ENCODE data around the gene ROCK1. TPM values are rescaled to one million over a fixed set of nuclear protein-coding genes. Genes with fewer than 3 reads are reported as not detected.
A peak's percentile ranks its signal among the peaks of the same experiment; 100 is the strongest.
"Not testable (repeated sequence)": the region's sequence is repeated elsewhere in the genome, so short reads cannot be mapped to it uniquely, and the experiment has no call there.

The ROCK1 gene
- total and polyA plus RNA-seq, 5 experiments from 2014 or later: 20.0 to 84.3 (median 28.9) TPM

DNA sequence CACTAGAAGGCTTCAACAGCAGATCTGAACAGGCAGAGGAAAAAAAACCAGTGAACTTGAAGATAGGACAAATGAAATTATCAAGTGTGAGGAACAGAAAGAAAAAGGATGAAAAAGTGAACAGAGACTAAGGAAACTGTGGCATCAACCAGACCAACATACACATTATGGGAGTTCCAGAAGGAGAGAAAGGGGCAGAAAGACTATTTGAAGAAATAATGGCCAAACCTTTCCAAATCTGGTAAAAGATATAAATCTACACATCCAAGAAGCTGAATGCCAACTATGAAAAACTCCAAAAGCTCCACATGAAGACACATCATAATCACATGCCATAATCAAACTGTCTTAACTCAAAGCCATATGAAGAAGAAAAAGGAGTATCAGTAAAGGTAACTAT, 79.8 kb downstream of the ROCK1 start:
- peak overlapping the region in 2 of 10 donors; percentile 26 to 62 for H3K27ac Mint-ChIP-seq
- ATAC-seq (no peak), DNase-seq (no peak)
- H3K4me1 Mint-ChIP-seq: peaks cover 6 to 19% (median 12%) of the 10 kb centered on the region in 4 donors
- peaks cover 0 to 16% (median 12%) of the 10 kb centered on the region in 9 donors for H3K9me3 Mint-ChIP-seq
- POLR2A ChIA-PET: no interaction called here
- no peak overlapping the region for H3K4me3 Mint-ChIP-seq
- H3K27me3 Mint-ChIP-seq: no peaks in the 10 kb centered on the region
- H3K36me3 Mint-ChIP-seq: peaks cover 34 to 69% (median 41%) of the 10 kb centered on the region in 3 donors

DNA sequence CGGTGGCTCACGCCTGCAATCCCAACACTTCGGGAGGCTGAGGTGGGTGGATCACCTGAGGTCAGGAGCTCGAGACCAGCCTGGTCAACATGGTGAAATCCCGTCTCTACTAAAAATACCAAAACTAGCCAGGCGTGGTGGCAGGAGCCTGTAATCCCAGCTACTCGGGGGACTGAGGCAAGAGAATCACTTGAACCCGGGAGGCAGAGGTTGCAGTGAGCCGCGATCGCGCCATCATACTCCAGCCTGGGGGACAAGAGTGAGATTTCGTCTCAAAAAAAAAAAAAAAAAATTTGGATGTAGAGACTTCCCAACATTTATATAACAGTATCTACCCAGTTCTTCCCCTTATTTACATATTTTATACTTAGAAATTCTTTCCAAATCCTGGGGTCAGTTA, 93.4 kb downstream of the ROCK1 start:
- H3K27ac Mint-ChIP-seq, ATAC-seq, POLR2A ChIA-PET, H3K4me1 Mint-ChIP-seq, H3K9me3 Mint-ChIP-seq, DNase-seq, H3K4me3 Mint-ChIP-seq, H3K27me3 Mint-ChIP-seq: not testable (repeated sequence)
- peaks cover 17 to 81% (median 37%) of the 10 kb centered on the region in 3 donors for H3K36me3 Mint-ChIP-seq

DNA sequence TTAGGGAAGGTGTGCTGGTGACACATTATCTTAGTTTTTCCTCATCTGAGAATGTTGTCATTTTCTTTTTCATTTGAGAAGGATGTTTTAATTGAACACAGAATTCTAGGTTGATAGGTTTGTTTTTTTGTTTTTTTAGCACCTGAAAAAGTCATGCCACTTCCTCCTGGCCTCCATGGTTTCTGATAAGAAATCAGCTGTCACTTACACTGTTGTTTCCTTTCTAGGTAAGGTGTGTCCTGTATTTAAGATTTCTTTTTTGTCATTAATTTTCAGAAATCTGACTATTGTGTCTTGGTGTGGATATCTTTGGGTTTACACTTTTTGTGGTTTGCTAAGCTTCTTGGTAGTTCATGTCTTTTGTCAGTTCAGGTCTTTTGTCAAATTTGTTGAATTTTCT, 99.3 kb downstream of the ROCK1 start:
- peak overlapping the region in 4 of 10 donors; percentile 9 to 51 (median 38) for H3K27ac Mint-ChIP-seq
- H3K36me3 Mint-ChIP-seq: peaks cover 30 to 86% (median 60%) of the 10 kb centered on the region in 3 donors
- H3K4me1 Mint-ChIP-seq: peaks cover 0 to 7% (median 4%) of the 10 kb centered on the region in 4 donors
- ATAC-seq (no peak), DNase-seq (no peak)
- POLR2A ChIA-PET: no interaction called here
- H3K27me3 Mint-ChIP-seq: no peaks in the 10 kb centered on the region
- peaks cover 4 to 14% (median 10%) of the 10 kb centered on the region in 9 donors for H3K9me3 Mint-ChIP-seq
- H3K4me3 Mint-ChIP-seq: no peak overlapping the region

DNA sequence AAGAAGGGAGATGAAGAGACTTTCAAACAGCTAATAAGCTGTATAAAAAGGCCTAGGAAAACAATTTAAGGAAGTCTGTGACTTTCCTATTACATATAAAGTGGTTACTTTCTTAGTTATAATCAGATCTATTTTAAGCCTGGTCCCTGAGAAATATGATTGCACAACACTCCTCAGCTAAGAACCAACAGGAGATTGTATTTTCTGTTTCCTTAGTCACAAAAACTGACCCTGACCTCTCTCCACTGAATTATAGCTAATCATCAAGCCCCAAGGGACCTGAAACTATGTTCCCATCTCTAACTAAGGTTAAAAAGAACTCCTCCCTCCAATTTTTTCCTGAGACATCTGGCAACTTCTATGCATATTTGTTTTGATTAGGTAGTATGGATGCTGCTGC, 106.9 kb downstream of the ROCK1 start:
- no peak for DNase-seq
- Mint-ChIP-seq H3K4me3 (no peak overlapping the region), H3K9me3 (no peaks in the 10 kb centered on the region), H3K36me3 (peaks cover 19 to 90% (median 28%) of the 10 kb centered on the region in 3 donors), H3K27ac (peak overlapping the region in 6 of 10 donors; percentile 19 to 77 (median 32)), H3K4me1 (peaks cover 0 to 15% (median 5%) of the 10 kb centered on the region in 4 donors), H3K27me3 (no peaks in the 10 kb centered on the region)
- POLR2A ChIA-PET: no interaction called here
- no peak for ATAC-seq

DNA sequence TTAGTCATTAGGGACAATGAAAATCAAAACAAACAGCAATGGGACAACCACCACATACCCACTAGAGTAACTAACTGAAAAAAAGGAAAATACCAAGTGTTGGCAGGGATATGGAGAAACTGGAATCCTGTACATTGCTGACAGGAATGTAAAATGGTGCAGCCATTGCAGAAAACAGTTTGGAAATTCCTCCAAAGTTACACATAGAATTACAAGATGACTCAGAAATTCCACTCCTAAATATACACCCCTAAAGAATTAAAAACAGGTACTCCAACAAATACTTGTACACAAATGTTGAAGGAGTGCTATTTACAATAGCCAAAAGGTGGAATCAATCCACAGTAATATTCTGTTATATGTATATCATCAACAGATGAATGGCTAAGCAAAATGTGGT, 110.9 kb downstream of the ROCK1 start:
- H3K9me3 Mint-ChIP-seq: no peaks in the 10 kb centered on the region
- POLR2A ChIA-PET: no interaction called here
- no peaks in the 10 kb centered on the region for H3K27me3 Mint-ChIP-seq
- peak overlapping the region in 2 of 10 donors; percentile 15 to 35 for H3K27ac Mint-ChIP-seq
- no peak overlapping the region for H3K4me3 Mint-ChIP-seq
- DNase-seq (no peak), ATAC-seq (no peak)
- peaks cover 18 to 41% (median 28%) of the 10 kb centered on the region in 4 donors for H3K4me1 Mint-ChIP-seq
- peaks cover 8 to 96% (median 30%) of the 10 kb centered on the region in 3 donors for H3K36me3 Mint-ChIP-seq

DNA sequence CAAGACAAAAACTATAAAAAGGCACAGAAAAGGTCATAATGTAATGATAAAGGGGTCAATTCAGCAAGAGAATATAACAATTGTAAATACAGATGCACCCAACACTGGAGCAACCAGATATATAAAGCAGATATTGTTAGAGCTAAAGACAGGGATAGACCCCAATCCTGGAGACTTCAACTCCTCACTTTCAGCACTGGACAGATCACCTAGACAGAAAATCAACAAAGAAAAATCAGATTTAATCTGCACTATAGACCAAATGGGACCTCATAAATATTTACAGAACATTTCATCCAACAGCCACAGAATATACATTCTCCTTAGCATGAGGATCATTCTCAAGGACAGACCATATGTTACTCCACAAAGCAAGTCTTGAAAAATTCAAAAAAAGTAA, 114.2 kb downstream of the ROCK1 start:
- no peak for DNase-seq
- no peak for ATAC-seq
- no peaks in the 10 kb centered on the region for H3K27me3 Mint-ChIP-seq
- H3K9me3 Mint-ChIP-seq: no peaks in the 10 kb centered on the region
- POLR2A ChIA-PET: no interaction called here
- H3K4me1 Mint-ChIP-seq: peaks cover 18 to 39% (median 29%) of the 10 kb centered on the region in 4 donors
- peak overlapping the region in 1 of 10 donors; percentile 48 for H3K4me3 Mint-ChIP-seq
- peak overlapping the region in 5 of 10 donors; percentile 3 to 73 (median 26) for H3K27ac Mint-ChIP-seq
- peaks cover 8 to 84% (median 22%) of the 10 kb centered on the region in 3 donors for H3K36me3 Mint-ChIP-seq

DNA sequence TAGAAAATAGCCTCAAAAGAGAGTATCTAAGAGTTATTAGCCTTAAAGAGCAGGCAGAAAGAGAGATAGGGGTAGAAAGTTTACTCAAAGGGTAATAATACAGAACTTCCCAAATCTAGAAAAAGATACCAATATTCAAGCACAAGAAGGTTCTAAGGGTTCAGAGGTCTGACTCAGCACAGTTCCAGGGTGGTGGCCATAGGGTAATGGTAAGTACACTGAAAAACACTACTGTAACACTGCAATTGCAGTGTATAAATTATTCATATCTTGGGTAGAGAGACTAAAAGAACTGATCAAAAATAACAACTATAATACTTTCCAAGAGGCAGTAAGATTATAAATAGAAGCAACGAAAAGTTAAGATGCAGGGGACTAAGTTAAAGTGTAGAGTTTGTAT, 115.2 kb downstream of the ROCK1 start:
- POLR2A ChIA-PET: no interaction called here
- no peak for ATAC-seq
- peaks cover 4 to 85% (median 24%) of the 10 kb centered on the region in 3 donors for H3K36me3 Mint-ChIP-seq
- no peaks in the 10 kb centered on the region for H3K9me3 Mint-ChIP-seq
- no peak for DNase-seq
- H3K4me3 Mint-ChIP-seq: no peak overlapping the region
- no peaks in the 10 kb centered on the region for H3K27me3 Mint-ChIP-seq
- peak overlapping the region in 3 of 10 donors; percentile 68 to 81 (median 73) for H3K27ac Mint-ChIP-seq
- peaks cover 18 to 36% (median 29%) of the 10 kb centered on the region in 4 donors for H3K4me1 Mint-ChIP-seq

DNA sequence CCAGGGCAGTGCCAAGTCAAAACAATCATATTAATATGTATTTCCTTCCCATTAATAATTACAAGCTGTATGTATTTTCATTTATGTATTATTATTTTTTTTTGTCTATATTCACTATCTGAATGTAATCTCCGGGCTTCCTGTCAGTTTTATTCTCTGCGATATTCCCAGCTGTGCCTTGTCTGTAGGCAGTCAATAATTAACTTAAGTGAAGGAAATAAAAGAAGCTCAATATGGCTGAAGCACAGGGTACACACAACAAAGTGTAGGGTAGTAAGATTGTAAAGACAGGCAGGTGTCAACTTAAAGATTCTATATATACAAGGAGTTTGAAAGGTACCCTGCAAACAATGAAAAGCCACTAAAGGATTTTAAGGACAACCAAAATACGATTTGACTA, 122.9 kb downstream of the ROCK1 start:
- H3K4me3 Mint-ChIP-seq: no peak overlapping the region
- peaks cover 12 to 84% (median 17%) of the 10 kb centered on the region in 3 donors for H3K36me3 Mint-ChIP-seq
- ATAC-seq (no peak), DNase-seq (no peak)
- POLR2A ChIA-PET: no interaction called here
- H3K27ac Mint-ChIP-seq: peak overlapping the region in 3 of 10 donors; percentile 33 to 62 (median 56)
- no peaks in the 10 kb centered on the region for H3K27me3 Mint-ChIP-seq
- H3K9me3 Mint-ChIP-seq: no peaks in the 10 kb centered on the region
- peaks cover 0 to 4% (median 0%) of the 10 kb centered on the region in 4 donors for H3K4me1 Mint-ChIP-seq

DNA sequence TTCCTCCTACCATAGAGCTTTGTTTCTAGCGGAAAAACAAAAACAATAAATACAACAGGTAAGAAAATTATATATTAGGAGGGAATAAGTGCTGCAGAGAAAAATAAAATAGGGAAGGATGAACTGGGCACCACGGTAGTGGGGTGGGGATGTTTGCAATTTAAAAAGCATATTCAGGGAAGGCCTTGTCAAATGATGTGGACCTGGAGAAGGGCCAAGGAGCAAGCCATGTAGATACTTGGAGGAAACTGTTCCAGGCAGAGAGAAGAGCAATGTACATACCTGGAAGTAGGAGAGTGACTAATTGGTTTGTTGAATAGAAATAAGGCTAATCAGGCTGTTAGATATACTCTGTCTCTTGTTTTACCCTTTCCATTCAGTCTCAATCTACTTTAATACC, 136.5 kb downstream of the ROCK1 start:
- POLR2A ChIA-PET: no interaction called here
- ATAC-seq: no peak
- Mint-ChIP-seq H3K4me1 (peaks cover 0 to 16% (median 8%) of the 10 kb centered on the region in 4 donors), H3K36me3 (peaks cover 0 to 87% (median 19%) of the 10 kb centered on the region in 3 donors), H3K27ac (peak overlapping the region in 4 of 10 donors; percentile 40 to 78 (median 57)), H3K4me3 (no peak overlapping the region), H3K27me3 (no peaks in the 10 kb centered on the region), H3K9me3 (no peaks in the 10 kb centered on the region)
- no peak for DNase-seq

DNA sequence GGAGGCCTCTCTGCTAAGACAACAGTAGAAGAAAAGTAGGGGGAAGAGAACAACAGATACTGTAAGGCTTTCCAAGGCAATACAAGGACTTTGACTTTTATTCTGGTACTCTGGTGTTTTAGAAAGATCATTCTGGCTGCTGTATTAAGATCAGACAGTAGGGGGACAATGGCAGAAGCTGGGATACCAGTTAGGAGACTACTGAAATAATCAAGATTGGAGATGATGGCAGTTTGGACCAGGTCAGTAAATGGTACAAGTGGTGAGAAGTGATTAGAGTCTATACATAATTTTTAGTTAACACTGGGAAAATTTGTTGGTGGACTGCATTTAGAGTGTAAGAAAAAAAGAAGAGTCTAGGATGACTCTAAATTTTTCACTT, 139.7 kb downstream of the ROCK1 start:
- H3K36me3 Mint-ChIP-seq: peaks cover 0 to 86% (median 22%) of the 10 kb centered on the region in 3 donors
- peak overlapping the region in 2 of 10 donors; percentile 4 to 15 for H3K27ac Mint-ChIP-seq
- ATAC-seq (peak; percentile 52 to 53), DNase-seq (peak in 3 of 10 donors; percentile 9 to 15 (median 15))
- peaks cover 0 to 12% (median 5%) of the 10 kb centered on the region in 4 donors for H3K4me1 Mint-ChIP-seq
- no peaks in the 10 kb centered on the region for H3K27me3 Mint-ChIP-seq
- no peaks in the 10 kb centered on the region for H3K9me3 Mint-ChIP-seq
- POLR2A ChIA-PET: no interaction called here
- H3K4me3 Mint-ChIP-seq: no peak overlapping the region

DNA sequence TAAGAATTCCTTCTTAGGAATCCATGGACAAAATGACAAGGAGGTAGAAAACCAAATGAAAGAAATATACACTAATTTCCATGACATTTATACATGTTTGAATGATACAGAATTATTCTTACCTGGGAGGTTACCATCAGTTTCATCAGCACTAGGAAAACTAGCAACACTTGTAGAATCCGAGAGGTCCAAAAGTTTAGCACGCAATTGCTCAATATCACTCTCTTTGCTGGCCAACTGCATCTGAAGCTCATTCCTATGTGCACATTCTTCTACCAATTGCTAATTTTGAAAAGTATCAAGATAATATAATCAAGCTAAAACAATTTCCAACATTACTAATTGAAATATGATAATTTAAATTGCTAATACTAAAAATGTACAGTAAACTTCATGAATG, 144.8 kb downstream of the ROCK1 start:
- Mint-ChIP-seq H3K4me1 (peaks cover 0 to 6% (median under 1%) of the 10 kb centered on the region in 4 donors), H3K36me3 (peaks cover 0 to 78% (median 32%) of the 10 kb centered on the region in 3 donors), H3K9me3 (no peaks in the 10 kb centered on the region), H3K4me3 (no peak overlapping the region), H3K27me3 (no peaks in the 10 kb centered on the region), H3K27ac (no peak overlapping the region)
- POLR2A ChIA-PET: no interaction called here
- DNase-seq (no peak), ATAC-seq (no peak)

DNA sequence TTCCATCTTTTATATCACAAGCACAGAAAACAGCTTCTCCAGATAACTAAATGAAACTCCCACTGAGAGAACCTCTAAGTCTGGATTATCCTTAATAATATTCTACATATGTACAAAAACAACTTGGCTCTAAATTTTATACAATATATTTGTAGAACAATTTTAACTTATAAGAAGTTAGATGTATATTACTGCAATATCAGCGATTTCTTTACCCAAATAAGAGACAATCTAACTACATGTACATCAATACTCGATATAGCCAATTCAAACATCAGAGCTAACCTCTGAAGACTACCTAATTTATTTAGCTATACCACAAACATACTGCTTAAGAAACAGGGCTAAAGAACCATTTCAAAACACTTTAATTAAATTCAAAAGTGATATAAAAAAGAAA, 148.6 kb downstream of the ROCK1 start:
- no peak overlapping the region for H3K27ac Mint-ChIP-seq
- no peak for DNase-seq
- peaks cover 0 to 4% (median 0%) of the 10 kb centered on the region in 4 donors for H3K4me1 Mint-ChIP-seq

DNA sequence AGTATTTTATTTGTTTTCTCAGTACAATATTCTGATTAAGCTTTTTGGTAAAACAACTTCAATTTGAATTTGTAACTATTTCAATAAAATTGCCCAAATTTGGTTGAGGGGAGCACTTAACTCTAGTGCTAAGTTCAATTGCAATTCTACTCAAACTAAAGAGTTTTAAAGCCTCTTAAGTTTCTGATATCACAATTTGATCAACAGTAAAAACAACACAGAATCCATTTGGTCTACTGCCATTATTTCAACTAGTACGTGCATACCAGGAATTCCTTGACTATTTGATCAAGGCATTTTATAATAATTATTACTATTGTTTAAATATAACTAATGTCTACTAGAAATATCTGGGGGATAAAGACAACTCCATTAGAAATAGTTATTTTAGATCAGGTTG, 150.9 kb downstream of the ROCK1 start:
- ATAC-seq: no peak
- Mint-ChIP-seq H3K4me3 (no peak overlapping the region), H3K36me3 (peaks cover 20 to 60% (median 31%) of the 10 kb centered on the region in 3 donors), H3K27ac (no peak overlapping the region), H3K4me1 (peaks cover 0 to 3% (median 0%) of the 10 kb centered on the region in 4 donors), H3K27me3 (no peaks in the 10 kb centered on the region), H3K9me3 (peaks cover 0 to 5% (median 0%) of the 10 kb centered on the region in 9 donors)
- POLR2A ChIA-PET: no interaction called here
- no peak for DNase-seq

More for the DNA sequence above, 148.6 kb downstream of the ROCK1 start:
- POLR2A ChIA-PET: no interaction called here
- peaks cover 12 to 69% (median 37%) of the 10 kb centered on the region in 3 donors for H3K36me3 Mint-ChIP-seq
- ATAC-seq: no peak
- no peak overlapping the region for H3K4me3 Mint-ChIP-seq
- H3K9me3 Mint-ChIP-seq: peaks cover 0 to 1% (median 0%) of the 10 kb centered on the region in 9 donors
- no peaks in the 10 kb centered on the region for H3K27me3 Mint-ChIP-seq

DNA sequence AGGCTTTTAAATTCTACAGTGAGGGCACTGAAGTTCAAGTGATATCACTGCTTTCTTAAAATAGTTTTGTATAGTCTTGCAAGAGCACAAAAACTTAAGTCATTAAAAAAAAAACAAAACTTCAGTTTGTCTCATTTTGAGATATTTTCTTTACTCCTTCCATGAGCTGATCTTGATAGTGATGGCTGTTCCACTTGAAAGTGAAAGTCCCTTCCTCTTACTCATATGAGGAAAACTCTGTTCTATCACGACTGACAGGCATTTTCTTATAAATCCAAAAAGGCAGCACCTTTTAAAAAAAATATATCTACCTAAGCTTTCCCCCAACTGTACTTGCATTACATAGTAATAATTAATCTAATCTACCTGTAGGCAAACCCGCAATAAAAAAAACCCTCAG, 160.8 kb downstream of the ROCK1 start:
- H3K9me3 Mint-ChIP-seq, H3K27me3 Mint-ChIP-seq, H3K4me1 Mint-ChIP-seq, ATAC-seq, H3K27ac Mint-ChIP-seq, POLR2A ChIA-PET, H3K4me3 Mint-ChIP-seq, DNase-seq: not testable (repeated sequence)
- H3K36me3 Mint-ChIP-seq: peaks cover 0 to 37% (median 1%) of the 10 kb centered on the region in 3 donors
